Gastrocnemius medialis (tissue), 4 donors: ENCODE results near the gene CAMTA1. TPM values are rescaled to one million over a fixed set of nuclear protein-coding genes. Genes with fewer than 3 reads are reported as not detected.

Source experiments
- ATAC-seq, 2 donors: fragments of 150-250 bp; one replicate each; pipeline ENCODE4 v1.9.1; 2016
- DNase-seq, 2 donors: peaks; one replicate each; pipeline ENCODE4 v3.0.0-alpha.2; 2019
- H3K27ac ChIP-seq, 4 donors: fragments of 200-600 bp; sonication (generic); 1 replicate in 1 of 4; 2 replicates in 3 of 4; pipeline ENCODE4 v1.5.1; 2016 to 2018; ENCODE audit warnings: mild to moderate bottlenecking in 2 of 4, moderate library complexity in 1 of 4
- H3K27me3 ChIP-seq, 3 donors: fragments of 200-600 bp; sonication (generic) in 2 of 3; 1 replicate in 1 of 3; 2 replicates in 2 of 3; pipeline versions ENCODE4 v1.5.1 to v1.6.0; 2016 to 2019; ENCODE audit warnings: mild to moderate bottlenecking in 1 of 3, moderate library complexity in 1 of 3
- H3K36me3 ChIP-seq, 2 donors: fragments of 200-600 bp; sonication (generic) in 1 of 2; one replicate each; pipeline ENCODE4 v1.5.1; 2017 to 2018
- H3K4me1 ChIP-seq, 2 donors: fragments of 200-600 bp; sonication (generic) in 1 of 2; one replicate each; pipeline ENCODE4 v1.5.1; 2016 to 2017; ENCODE audit warnings: mild to moderate bottlenecking in 2 of 2
- H3K4me3 ChIP-seq, 4 donors: fragments of 200-600 bp; sonication (generic) in 3 of 4; 1 replicate in 1 of 4; 2 replicates in 3 of 4; pipeline ENCODE4 v1.5.1; 2016 to 2019; ENCODE audit warnings: mild to moderate bottlenecking in 2 of 4
- H3K9me3 ChIP-seq, 3 donors: fragments of 200-600 bp; sonication (generic) in 2 of 3; 1 replicate in 1 of 3; 2 replicates in 2 of 3; pipeline ENCODE4 v1.5.1; 2016 to 2019
- POLR2A ChIP-seq, 2 donors: fragments of 450-650 bp; IDR thresholded peaks; one replicate each; pipeline ENCODE4 v1.6.1; 2017; ENCODE audit warnings: antibody characterized with exemption in 2 of 2, mild to moderate bottlenecking in 2 of 2, moderate library complexity in 2 of 2
- in situ Hi-C, 4 donors: fragments of 200-750 bp; cut with MboI; loops; one replicate each; pipeline versions ENCODE4 v1.15.0 to v1.8.0; 2017; ENCODE audit warnings: low sequenced_read_pairs in 4 of 4
- intact Hi-C: fragments of 100-400 bp; cut with DNase I; formaldehyde crosslinking; loops from one replicate; pipeline ENCODE4 v1.15.1; 2023; ENCODE audit warnings: low total_unique reads
- total RNA-seq, 4 donors: library from RNA; depleted of rRNA; stranded (reverse); fragments of >200 nt; gene quantifications; one replicate each; pipeline versions ENCODE4 v1.1.0 to v1.2.3, GENCODE V29; 2016
- TF ChIP-seq, protein P1 (sequence below), 5 experiments: fragments of 450-650 bp in 3 of 5; fragments of 200-600 bp in 2 of 5; sonication (generic) in 2 of 5; IDR thresholded peaks in 4 of 5; conservative IDR thresholded peaks in 1 of 5; 1 replicate in 4 of 5; 2 replicates in 1 of 5; pipeline ENCODE4 v1.5.1; 2016 to 2019; ENCODE audit warnings: antibody characterized with exemption in 5 of 5, mild to moderate bottlenecking in 3 of 5, moderate library complexity in 3 of 5

Gene CAMTA1
- total RNA-seq, 4 donors from 2014 or later, result 60.5 to 113 (median 70.4) TPM

DNA sequence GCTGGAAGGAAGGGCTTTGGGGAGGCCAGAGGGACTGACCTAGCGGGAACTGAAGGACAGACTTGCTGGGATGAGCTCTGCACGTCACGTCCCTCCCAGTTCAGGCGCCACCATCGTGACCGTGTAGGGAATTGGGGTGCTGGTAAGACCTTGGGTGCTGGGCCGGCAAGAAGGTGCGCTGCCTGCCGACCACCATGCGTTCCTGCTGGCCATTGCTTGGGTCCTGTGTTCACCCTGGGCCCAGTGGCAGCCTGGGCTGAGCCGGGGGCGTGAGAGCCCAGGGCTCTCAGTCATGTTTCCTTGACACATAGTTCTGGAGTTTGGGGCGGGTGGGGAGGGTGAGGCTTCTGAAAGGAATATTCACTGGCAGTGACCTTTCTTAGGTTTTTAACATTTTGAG is 176.0 kb downstream of the CAMTA1 start:
- no peaks in the 10 kb centered on the region for H3K36me3 ChIP-seq
- DNase-seq (no peak), ATAC-seq (no peak)
- H3K9me3 ChIP-seq, result no peaks in the 10 kb centered on the region
- in situ Hi-C loops, result no loop called here
- H3K4me1 ChIP-seq, result peaks cover 28 to 33% of the 10 kb centered on the region in 2 donors
- H3K27ac ChIP-seq, result peak overlapping the region; percentile 66 to 86 (median 71)
- TF ChIP-seq POLR2A (IDR thresholded peaks at IDR 0.05), result no peak
- intact Hi-C loops, result no loop called here
- no peaks in the 10 kb centered on the region for H3K27me3 ChIP-seq
- no peak overlapping the region for H3K4me3 ChIP-seq

DNA sequence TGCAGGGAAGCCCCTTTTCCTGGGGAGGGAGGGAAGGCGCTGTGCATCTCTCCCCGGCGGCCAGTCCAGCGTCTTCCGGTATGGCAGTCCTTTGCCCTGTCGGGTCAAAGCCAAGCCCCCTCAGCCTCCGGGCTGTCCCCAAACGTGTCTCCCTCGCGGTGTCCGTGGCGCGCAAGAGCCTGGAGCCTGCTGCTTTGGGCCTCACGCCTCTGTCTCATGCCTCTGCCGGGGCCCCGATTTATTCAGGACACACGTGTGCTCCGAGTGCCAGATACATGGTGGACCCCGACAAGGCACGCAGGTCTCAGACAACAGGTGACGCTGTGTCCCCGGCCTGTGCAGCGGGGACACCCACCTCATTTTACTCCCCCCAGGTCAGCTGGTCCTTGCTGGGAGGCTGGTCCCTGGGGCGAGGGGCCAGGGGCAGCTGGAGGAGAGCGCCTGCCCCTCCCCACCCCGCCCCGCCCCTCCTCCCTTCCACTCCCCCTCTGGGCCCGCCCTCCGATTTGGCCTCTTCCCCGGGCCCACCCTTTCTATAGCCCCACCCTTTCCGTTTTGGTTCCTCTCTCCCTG is 176.7 kb downstream of the CAMTA1 start:
- no peak for ATAC-seq
- Histone ChIP-seq H3K9me3 (no peaks in the 10 kb centered on the region), H3K27me3 (no peaks in the 10 kb centered on the region), H3K36me3 (no peaks in the 10 kb centered on the region), H3K27ac (peak overlapping the region in 3 of 4 donors; percentile 70 to 86 (median 72)), H3K4me1 (peaks cover 28 to 33% of the 10 kb centered on the region in 2 donors), H3K4me3 (peak overlapping the region in 1 of 4 donors; percentile 4)
- in situ Hi-C loops, result no loop called here
- intact Hi-C loops, result no loop called here
- no peak for DNase-seq
- TF ChIP-seq, protein P1, sequence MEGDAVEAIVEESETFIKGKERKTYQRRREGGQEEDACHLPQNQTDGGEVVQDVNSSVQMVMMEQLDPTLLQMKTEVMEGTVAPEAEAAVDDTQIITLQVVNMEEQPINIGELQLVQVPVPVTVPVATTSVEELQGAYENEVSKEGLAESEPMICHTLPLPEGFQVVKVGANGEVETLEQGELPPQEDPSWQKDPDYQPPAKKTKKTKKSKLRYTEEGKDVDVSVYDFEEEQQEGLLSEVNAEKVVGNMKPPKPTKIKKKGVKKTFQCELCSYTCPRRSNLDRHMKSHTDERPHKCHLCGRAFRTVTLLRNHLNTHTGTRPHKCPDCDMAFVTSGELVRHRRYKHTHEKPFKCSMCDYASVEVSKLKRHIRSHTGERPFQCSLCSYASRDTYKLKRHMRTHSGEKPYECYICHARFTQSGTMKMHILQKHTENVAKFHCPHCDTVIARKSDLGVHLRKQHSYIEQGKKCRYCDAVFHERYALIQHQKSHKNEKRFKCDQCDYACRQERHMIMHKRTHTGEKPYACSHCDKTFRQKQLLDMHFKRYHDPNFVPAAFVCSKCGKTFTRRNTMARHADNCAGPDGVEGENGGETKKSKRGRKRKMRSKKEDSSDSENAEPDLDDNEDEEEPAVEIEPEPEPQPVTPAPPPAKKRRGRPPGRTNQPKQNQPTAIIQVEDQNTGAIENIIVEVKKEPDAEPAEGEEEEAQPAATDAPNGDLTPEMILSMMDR (IDR thresholded peaks at IDR 0.05 in 4 of 5, conservative IDR thresholded peaks at IDR 0.05 in 1 of 5), result no peak
- TF ChIP-seq POLR2A (IDR thresholded peaks at IDR 0.05), result no peak

DNA sequence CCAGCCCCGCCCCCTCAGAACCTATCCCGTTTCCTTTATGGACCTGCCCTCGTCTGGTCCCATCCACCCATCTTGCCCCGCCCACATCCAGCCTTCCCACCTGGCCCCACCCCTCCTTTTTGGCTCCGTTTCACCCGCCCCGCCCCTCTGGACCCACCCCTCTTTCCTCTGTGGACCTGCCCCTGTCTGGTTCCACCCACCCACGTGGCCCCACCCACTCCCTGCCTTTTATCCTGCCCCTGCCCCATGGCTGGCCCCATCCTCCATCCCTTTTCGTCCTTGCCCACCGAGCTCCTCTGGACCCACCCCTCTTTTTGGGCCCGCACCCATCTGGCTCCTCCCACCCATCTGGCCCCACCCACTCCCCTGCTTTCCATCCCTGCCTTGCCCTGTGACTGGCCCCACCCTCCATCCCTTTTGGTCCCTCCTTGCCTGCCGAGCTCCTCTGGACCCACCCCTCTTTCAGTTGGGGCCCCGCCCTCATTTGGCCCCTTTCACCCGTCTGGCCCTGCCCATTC is 177.3 kb downstream of the CAMTA1 start:
- in situ Hi-C loops (no loop called here), intact Hi-C loops (no loop called here)
- Histone ChIP-seq H3K36me3 (no peaks in the 10 kb centered on the region), H3K4me3 (peak overlapping the region in 2 of 4 donors; percentile 4 to 36), H3K4me1 (peaks cover 28 to 33% of the 10 kb centered on the region in 2 donors), H3K27me3 (no peaks in the 10 kb centered on the region), H3K27ac (peak overlapping the region in 3 of 4 donors; percentile 4 to 72 (median 70)), H3K9me3 (no peaks in the 10 kb centered on the region)
- TF ChIP-seq, protein P1 (IDR thresholded peaks at IDR 0.05 in 4 of 5, conservative IDR thresholded peaks at IDR 0.05 in 1 of 5), result no peak
- no peak for TF ChIP-seq POLR2A (IDR thresholded peaks at IDR 0.05)
- DNase-seq (peak in 1 of 2 donors; percentile 59), ATAC-seq (peak in 1 of 2 donors; percentile 20)

DNA sequence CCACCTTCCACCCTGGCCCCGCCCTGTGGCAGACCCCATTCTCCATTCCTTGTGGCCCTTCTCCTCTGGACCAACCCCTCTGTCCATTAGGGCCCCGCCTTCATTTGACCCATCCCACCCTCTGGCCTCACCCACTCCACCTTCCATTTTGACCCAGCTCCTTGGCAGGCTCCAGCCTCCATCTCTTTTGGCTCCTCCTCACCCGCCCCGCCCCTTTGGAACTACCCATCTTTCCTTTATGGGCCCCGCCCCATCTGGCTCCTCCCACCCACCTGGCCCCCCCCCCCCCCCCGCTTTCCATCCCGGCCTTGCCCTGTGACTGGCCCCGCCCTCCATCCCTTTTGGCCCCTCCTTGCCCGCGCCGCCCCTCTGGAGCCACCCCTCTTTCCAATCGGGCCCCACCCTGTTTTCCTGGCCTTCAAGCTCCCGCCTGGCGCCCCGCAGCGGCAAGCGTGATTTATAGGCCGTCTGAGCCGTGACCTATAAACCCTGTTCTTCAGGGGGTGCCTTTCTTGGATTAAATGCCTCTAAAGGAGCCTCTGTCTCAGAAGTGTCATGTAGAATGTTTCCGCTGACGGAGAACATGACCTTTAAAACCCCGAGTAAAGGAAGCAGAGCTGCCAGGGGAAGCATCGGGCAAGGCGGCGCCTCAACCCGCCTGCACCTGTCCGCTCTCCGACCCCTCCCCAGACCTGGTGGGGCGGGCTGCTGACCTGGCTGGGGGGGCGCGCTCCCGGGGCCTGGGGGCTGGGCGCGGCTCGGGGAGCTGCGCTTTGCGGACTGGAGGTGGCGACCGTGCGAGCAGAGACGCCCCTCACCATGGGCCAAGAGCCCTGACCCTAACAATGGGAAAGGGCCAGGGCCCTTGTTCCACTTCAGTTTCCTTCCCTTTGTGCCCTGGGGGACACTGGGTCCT is 178.0 kb downstream of the CAMTA1 start:
- intact Hi-C loops, result no loop called here
- TF ChIP-seq, protein P1 (IDR thresholded peaks at IDR 0.05 in 4 of 5, conservative IDR thresholded peaks at IDR 0.05 in 1 of 5), result no peak
- no peak for TF ChIP-seq POLR2A (IDR thresholded peaks at IDR 0.05)
- H3K27ac ChIP-seq, result peak overlapping the region in 3 of 4 donors; percentile 70 to 78 (median 70)

DNA sequence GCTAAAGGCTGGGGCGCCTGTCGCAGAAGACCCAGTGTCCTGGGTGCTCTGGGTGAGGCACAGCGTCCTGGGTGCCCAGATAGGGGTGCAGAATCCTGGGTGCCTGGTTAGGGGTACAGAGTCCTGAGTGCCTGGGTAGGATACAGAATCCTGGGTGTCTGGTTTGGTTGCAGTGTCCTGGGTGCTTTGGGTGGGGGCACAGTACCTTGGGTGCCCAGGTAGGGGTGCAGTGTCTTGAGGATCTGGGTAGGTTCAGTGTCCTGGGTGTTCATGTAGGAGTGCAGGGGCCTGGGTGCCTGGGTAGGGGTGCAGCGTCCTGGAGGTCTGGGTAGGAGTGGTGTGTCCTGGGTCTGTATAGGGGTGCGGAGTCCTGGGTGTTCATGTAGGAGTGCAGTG is 178.7 kb downstream of the CAMTA1 start:
- intact Hi-C loops (no loop called here), in situ Hi-C loops (no loop called here)
- DNase-seq (no peak), ATAC-seq (no peak)
- Histone ChIP-seq H3K9me3 (no peaks in the 10 kb centered on the region), H3K36me3 (no peaks in the 10 kb centered on the region), H3K27ac (peak overlapping the region in 2 of 4 donors; percentile 70 to 78), H3K27me3 (no peaks in the 10 kb centered on the region), H3K4me1 (peaks cover 28 to 33% of the 10 kb centered on the region in 2 donors), H3K4me3 (no peak overlapping the region)
- TF ChIP-seq POLR2A (IDR thresholded peaks at IDR 0.05), result no peak

More for the DNA sequence above, 178.0 kb downstream of the CAMTA1 start:
- in situ Hi-C loops, result no loop called here
- H3K4me3 ChIP-seq, result peak overlapping the region; percentile 18 to 44 (median 28)
- peaks cover 28 to 33% of the 10 kb centered on the region in 2 donors for H3K4me1 ChIP-seq
- DNase-seq (peak in 1 of 2 donors; percentile 73), ATAC-seq (peak; percentile 6 to 51)
- H3K9me3 ChIP-seq, result no peaks in the 10 kb centered on the region
- H3K36me3 ChIP-seq, result no peaks in the 10 kb centered on the region
- H3K27me3 ChIP-seq, result no peaks in the 10 kb centered on the region
